OCI-LY7 (cell line): ENCODE results near the gene ATP6V1E1. TPM values are rescaled to one million over a fixed set of nuclear protein-coding genes. Genes with fewer than 3 reads are reported as not detected.

Experiments used
- BruUV-seq: library from RNA; stranded (reverse); fragments of 400-500 nt; replicated peaks from 2 replicates; lab custom pipeline; 2021; lab: Mats Ljungman, UMichigan
- CTCF ChIA-PET: fragments of 300-600 bp; sonication (Branson Sonifier 250); formaldehyde crosslinking; loops from one replicate; lab custom pipeline; 2022; ENCODE audit warnings: antibody characterized with exemption; ENCODE audit not compliant: unreplicated experiment; lab: Charles Lee
- POLR2A ChIA-PET: fragments of 300-600 bp; sonication (Branson Sonifier 250); formaldehyde crosslinking; loops from one replicate; lab custom pipeline; 2022; ENCODE audit warnings: antibody characterized with exemption; lab: Charles Lee
- DNase-seq: peaks from one replicate; pipeline ENCODE4 v3.0.0-alpha.2; 2015; ENCODE audit warnings: low spot score
- H2AFZ ChIP-seq: fragments of 200-600 bp; sonication (generic), shearing (Covaris generic); 2 replicates; pipeline ENCODE4 v1.6.1; 2014; ENCODE audit warnings: mild to moderate bottlenecking, antibody characterized with exemption, low read length, moderate library complexity
- H3K27ac ChIP-seq: fragments of 200-600 bp; sonication (generic); 2 replicates; pipeline ENCODE4 v1.5.1; 2014; ENCODE audit warnings: mixed run types, low read depth, mild to moderate bottlenecking, moderate library complexity, low read length, inconsistent platforms; ENCODE audit not compliant: poor library complexity, severe bottlenecking
- H3K36me3 ChIP-seq: fragments of 200-600 bp; sonication (generic); 2 replicates; pipeline ENCODE4 v1.6.1; 2014; ENCODE audit warnings: mild to moderate bottlenecking, antibody characterized with exemption, low read length, moderate library complexity, mixed read lengths; ENCODE audit not compliant: insufficient read depth
- H3K4me1 ChIP-seq: fragments of 200-600 bp; sonication (generic); 2 replicates; pipeline ENCODE4 v1.5.1; 2014; ENCODE audit warnings: mild to moderate bottlenecking, low read length; ENCODE audit not compliant: insufficient read depth, poor library complexity, severe bottlenecking
- H3K4me2 ChIP-seq: fragments of 200-600 bp; sonication (generic); 2 replicates; pipeline ENCODE4 v1.6.1; 2014; ENCODE audit warnings: mild to moderate bottlenecking, low read length
- H3K4me3 ChIP-seq: fragments of 200-600 bp; sonication (generic); 2 replicates; pipeline ENCODE4 v1.5.1; 2014; ENCODE audit warnings: mild to moderate bottlenecking, low read depth, low read length; ENCODE audit not compliant: poor library complexity, severe bottlenecking
- H3K79me2 ChIP-seq: fragments of 200-600 bp; sonication (generic); 2 replicates; pipeline ENCODE4 v1.6.1; 2016; ENCODE audit warnings: low read depth, mild to moderate bottlenecking, low read length, moderate library complexity, mixed read lengths; ENCODE audit not compliant: insufficient read depth
- H3K9me2 ChIP-seq: fragments of 200-600 bp; sonication (generic); 2 replicates; pipeline ENCODE4 v1.6.1; 2016; ENCODE audit warnings: mild to moderate bottlenecking, low read length, mixed read lengths; ENCODE audit not compliant: insufficient read depth
- H3K9me3 ChIP-seq: fragments of 200-600 bp; sonication (generic); 2 replicates; pipeline ENCODE4 v1.6.1; 2014; ENCODE audit warnings: mild to moderate bottlenecking, mixed run types, low read length, mixed read lengths
- H4K20me1 ChIP-seq: fragments of 200-600 bp; sonication (generic); 2 replicates; pipeline ENCODE4 v1.6.1; 2014; ENCODE audit warnings: mild to moderate bottlenecking, antibody characterized with exemption, low read length, moderate library complexity, mixed read lengths; ENCODE audit not compliant: insufficient read depth
- EZH2phosphoT487 ChIP-seq: fragments of 200-600 bp; sonication (generic); IDR thresholded peaks from 2 replicates; pipeline ENCODE4 v1.6.1; 2018; ENCODE audit warnings: low read depth, borderline replicate concordance, mild to moderate bottlenecking, mixed run types, antibody characterized with exemption, low read length, moderate library complexity, mixed read lengths
- intact Hi-C: fragments of 100-400 bp; cut with micrococcal nuclease; formaldehyde crosslinking; loops from one replicate; pipeline ENCODE4 v1.10.0; 2022; ENCODE audit not compliant: unreplicated experiment
- total RNA-seq, 2 experiments: library from RNA; depleted of rRNA in 1 of 2; stranded (reverse); fragments of >200 nt in 1 of 2; shearing (Covaris generic) in 1 of 2; gene quantifications; 2 replicates each; pipeline ENCODE4 v1.2.3, GENCODE V29; 2014 to 2022
- TF ChIP-seq, protein P1 (sequence below): fragments of 200-600 bp; sonication (generic); conservative IDR thresholded peaks from 2 replicates; pipeline ENCODE4 v1.5.1; 2014; ENCODE audit warnings: mild to moderate bottlenecking, antibody characterized with exemption, low read length, moderate library complexity, mixed read lengths

Gene ATP6V1E1
- total RNA-seq, 2 experiments from 2014 or later: 82.2 to 100 TPM

- Histone ChIP-seq H3K4me3 (no peak overlapping the region), H3K4me2 (no peak overlapping the region), H3K4me1 (peaks cover 37% of the 10 kb centered on the region), H2AFZ (no peak overlapping the region), H3K9me3 (peaks cover 12% of the 10 kb centered on the region), H3K9me2 (no peaks in the 10 kb centered on the region), H3K27ac (no peak overlapping the region), H3K36me3 (peaks cover 64% of the 10 kb centered on the region), H3K79me2 (peaks cover 16% of the 10 kb centered on the region; the same call in 1 of the 2 replicates), H4K20me1 (no peaks in the 10 kb centered on the region)
- POLR2A ChIA-PET: interaction anchor here (1.0 kb wide), 1 partner anchor 27 kb away, joined by 3 read pairs; no protein-coding TSS in a partner anchor
- no peak for DNase-seq
- TSS peak; percentile 54 for BruUV-seq
- intact Hi-C loops: no loop called here
- CTCF ChIA-PET: no interaction called here
- TF ChIP-seq, protein P1, sequence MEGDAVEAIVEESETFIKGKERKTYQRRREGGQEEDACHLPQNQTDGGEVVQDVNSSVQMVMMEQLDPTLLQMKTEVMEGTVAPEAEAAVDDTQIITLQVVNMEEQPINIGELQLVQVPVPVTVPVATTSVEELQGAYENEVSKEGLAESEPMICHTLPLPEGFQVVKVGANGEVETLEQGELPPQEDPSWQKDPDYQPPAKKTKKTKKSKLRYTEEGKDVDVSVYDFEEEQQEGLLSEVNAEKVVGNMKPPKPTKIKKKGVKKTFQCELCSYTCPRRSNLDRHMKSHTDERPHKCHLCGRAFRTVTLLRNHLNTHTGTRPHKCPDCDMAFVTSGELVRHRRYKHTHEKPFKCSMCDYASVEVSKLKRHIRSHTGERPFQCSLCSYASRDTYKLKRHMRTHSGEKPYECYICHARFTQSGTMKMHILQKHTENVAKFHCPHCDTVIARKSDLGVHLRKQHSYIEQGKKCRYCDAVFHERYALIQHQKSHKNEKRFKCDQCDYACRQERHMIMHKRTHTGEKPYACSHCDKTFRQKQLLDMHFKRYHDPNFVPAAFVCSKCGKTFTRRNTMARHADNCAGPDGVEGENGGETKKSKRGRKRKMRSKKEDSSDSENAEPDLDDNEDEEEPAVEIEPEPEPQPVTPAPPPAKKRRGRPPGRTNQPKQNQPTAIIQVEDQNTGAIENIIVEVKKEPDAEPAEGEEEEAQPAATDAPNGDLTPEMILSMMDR: no peak
- TF ChIP-seq EZH2phosphoT487: no peak
Observed at GRCh38 chr22:17592201-17592600, 36.3 kb downstream of the ATP6V1E1 start.

DNA sequence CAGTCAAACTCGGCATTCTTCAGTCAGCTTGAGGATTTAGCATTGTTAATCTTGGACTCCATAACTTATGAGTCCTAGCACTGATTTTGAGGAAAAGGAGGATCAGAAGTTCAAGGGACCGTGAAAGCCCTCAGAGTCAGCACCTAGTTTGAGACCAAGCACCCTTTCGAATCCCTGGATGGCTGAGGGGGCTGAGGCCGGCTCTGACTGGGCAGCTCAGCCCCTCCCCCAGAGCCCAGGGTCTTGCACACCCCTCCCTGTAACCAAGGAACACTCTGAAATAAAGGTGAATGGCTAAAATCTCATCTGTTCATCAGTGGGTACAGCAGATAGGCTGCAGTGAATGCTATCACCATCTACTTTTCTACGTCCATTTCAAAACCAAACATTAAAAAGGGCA lies 38.0 kb downstream of the ATP6V1E1 start:
- no peak for DNase-seq
- H2AFZ ChIP-seq: no peak overlapping the region
- ChIA-PET POLR2A (interaction anchor here (1.9 kb wide), 1 partner anchor 12 kb away, joined by 5 read pairs; no protein-coding TSS in a partner anchor), CTCF (interaction anchor here (1.0 kb wide), 1 partner anchor 174 kb away, joined by 3 read pairs; no protein-coding TSS in a partner anchor)
- no peak overlapping the region for H3K27ac ChIP-seq
- no peak overlapping the region for H3K4me2 ChIP-seq
- intact Hi-C loops: no loop called here
- no peaks in the 10 kb centered on the region for H3K9me2 ChIP-seq
- no peak overlapping the region for H3K4me3 ChIP-seq
- peaks cover 48% of the 10 kb centered on the region for H3K36me3 ChIP-seq
- BruUV-seq: no TSS peak
- peaks cover 31% of the 10 kb centered on the region for H3K4me1 ChIP-seq
- no peak for TF ChIP-seq EZH2phosphoT487
- TF ChIP-seq, protein P1: no peak
- no peaks in the 10 kb centered on the region for H4K20me1 ChIP-seq
- peaks cover 16% of the 10 kb centered on the region; the same call in 1 of the 2 replicates for H3K79me2 ChIP-seq
- H3K9me3 ChIP-seq: no peaks in the 10 kb centered on the region

DNA sequence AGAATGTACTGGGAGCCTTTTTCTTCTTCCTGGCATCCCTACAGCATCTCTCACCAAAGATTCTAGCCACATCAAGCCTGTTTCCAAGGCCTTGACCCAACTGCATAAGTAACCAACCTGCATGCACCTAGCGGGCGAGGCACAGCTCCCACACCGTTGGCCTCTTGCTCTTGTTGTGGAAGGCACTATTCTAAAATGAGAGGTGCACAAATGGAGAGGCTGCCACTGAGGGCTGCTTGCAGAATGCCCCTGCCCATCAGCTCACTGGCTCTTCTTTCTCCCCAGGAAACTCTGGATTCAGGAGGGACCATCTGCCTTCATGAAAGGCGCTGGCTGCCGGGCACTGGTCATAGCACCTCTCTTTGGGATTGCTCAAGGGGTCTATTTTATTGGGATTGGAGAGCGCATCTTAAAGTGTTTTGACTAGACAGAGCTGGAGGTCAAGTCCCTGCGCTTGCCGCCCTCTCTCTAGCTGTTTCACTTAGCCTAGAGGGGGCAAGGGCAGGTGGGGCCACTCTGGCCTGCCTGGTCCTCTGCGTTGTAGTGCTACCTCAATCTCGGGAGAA lies 38.7 kb downstream of the ATP6V1E1 start:
- intact Hi-C loops: no loop called here

More for the DNA sequence above, 38.7 kb downstream of the ATP6V1E1 start:
- no peak overlapping the region for H2AFZ ChIP-seq
- no peak overlapping the region for H3K4me3 ChIP-seq
- H3K4me1 ChIP-seq: peaks cover 24% of the 10 kb centered on the region
- DNase-seq: no peak
- no peaks in the 10 kb centered on the region for H4K20me1 ChIP-seq
- H3K79me2 ChIP-seq: peaks cover 16% of the 10 kb centered on the region; the same call in 1 of the 2 replicates
- no peaks in the 10 kb centered on the region for H3K9me3 ChIP-seq
- no peak for TF ChIP-seq EZH2phosphoT487
- TF ChIP-seq, protein P1: no peak
- H3K36me3 ChIP-seq: peaks cover 45% of the 10 kb centered on the region
- ChIA-PET CTCF (no interaction called here), POLR2A (interaction anchor here (1.9 kb wide), 1 partner anchor 11 kb away, joined by 5 read pairs; no protein-coding TSS in a partner anchor)
- no peak overlapping the region for H3K4me2 ChIP-seq
- H3K9me2 ChIP-seq: no peaks in the 10 kb centered on the region
- no TSS peak for BruUV-seq
- H3K27ac ChIP-seq: no peak overlapping the region
